HG02938 (cell line): ENCODE measurements around the gene SLC25A24.
A peak's percentile ranks its signal among the peaks of the same experiment; 100 is the strongest.
"Not testable (repeated sequence)": the region's sequence is repeated elsewhere in the genome, so short reads cannot be mapped to it uniquely, and the experiment has no call there.

ENCODE experiments used
- ATAC-seq: cut with Tn5 transposase; IDR thresholded peaks from one replicate; pipeline ENCODE4 v1.9.1; 2021; ENCODE audit warnings: mild to moderate bottlenecking, moderate library complexity; ENCODE audit not compliant: unreplicated experiment

The SLC25A24 gene

GRCh38 chr1:108199781-108200686, at the start of gene SLC25A24:
Gene SLC25A24 (minus strand): TSS chr1:108200343. CDS start chr1:108200138, 205 bp downstream.
- ATAC-seq, result peak; percentile 68

GRCh38 chr1:108243976-108244375, 43.8 kb upstream of the SLC25A24 start, which contains the start of gene NBPF4:
Gene NBPF4 (minus strand): TSS chr1:108244076. CDS start chr1:108243761, 315 bp downstream.
- ATAC-seq, result not testable (repeated sequence)

DNA sequence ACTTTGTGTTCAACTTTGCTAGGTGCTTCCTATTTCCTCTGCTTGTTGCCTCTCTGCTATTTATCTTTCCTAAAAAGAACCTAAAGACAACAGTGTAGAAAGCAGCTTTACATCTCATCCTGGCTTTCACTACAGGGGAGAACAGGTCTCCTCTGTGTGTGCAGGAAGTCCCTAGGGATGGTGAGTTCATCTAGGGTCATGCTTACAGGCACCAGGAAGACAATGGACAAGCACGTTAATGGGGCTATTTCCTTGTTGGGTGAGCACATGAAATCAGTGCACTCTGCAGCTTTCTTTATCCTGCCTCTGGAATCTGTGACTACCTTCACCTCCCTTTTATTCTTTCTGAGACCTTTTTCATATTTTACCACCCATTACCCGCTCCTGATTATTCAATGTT, 39.3 kb upstream of the SLC25A24 start:
- not testable (repeated sequence) for ATAC-seq

DNA sequence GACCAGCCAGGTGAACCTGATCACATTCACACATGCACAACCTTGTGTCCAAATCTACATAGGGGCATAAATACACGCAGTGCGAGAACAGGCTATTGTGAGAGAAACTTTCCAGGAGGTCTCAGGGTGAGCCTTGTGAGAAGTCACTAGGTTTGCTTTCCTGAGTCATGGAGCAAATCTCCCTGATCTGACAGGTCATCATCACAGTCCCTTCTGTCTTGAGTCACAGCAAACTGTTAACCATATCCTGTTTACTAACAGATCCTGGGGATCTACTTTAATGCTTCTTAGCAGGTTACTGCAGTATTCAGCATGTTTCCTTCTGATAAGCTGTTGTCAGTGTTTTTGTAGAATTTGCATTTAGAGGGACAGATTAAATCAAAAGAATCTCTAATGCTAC, 35.2 kb upstream of the SLC25A24 start:
- ATAC-seq, result not testable (repeated sequence)

DNA sequence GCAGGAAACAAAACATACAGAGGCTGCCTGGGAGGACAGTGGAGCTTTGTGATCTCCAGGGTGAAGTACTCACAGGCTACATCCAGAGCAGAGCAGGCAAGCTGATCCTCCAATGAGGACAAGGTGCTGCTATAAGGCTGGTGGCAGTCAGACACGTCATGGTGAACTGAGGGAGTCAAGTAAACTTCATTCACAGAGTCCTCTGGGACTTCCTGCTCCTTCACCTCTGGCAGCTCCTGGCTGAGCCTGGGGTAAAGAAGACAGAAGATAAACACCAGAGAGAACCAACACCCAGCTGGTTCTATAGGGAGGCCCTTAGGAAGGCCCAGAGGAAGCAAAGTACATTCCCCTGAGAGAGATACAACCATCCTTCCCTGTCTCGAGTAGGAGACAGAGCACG, 32.0 kb upstream of the SLC25A24 start:
- ATAC-seq, result not testable (repeated sequence)

GRCh38 chr1:108229976-108230375, 29.8 kb upstream of the SLC25A24 start:
- ATAC-seq, result not testable (repeated sequence)

DNA sequence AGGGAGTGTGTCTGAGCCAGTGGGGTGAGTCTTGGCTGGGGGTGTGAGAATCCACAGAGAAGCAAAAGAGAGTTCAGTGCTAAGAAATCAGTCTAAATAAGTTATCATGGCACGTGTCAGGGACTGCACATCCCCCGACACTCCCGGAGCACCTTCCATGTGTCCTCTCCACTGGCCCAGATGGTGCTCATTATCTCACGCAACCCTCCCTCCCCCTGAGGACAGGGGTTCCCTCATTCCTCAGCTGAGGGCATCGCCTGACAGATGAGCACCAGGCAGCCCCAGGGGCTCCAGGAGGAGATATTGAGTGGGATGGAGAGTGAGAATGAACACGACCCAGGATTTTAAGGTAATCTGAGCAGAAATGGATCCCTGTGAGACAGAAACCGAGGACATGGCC, 27.6 kb upstream of the SLC25A24 start:
- ATAC-seq, result not testable (repeated sequence)

- ATAC-seq, result not testable (repeated sequence)
These were observed 26.7 kb upstream of the SLC25A24 start for GRCh38 chr1:108226855-108227254.

GRCh38 chr1:108223226-108223625, 23.1 kb upstream of the SLC25A24 start:
- ATAC-seq, result not testable (repeated sequence)

DNA sequence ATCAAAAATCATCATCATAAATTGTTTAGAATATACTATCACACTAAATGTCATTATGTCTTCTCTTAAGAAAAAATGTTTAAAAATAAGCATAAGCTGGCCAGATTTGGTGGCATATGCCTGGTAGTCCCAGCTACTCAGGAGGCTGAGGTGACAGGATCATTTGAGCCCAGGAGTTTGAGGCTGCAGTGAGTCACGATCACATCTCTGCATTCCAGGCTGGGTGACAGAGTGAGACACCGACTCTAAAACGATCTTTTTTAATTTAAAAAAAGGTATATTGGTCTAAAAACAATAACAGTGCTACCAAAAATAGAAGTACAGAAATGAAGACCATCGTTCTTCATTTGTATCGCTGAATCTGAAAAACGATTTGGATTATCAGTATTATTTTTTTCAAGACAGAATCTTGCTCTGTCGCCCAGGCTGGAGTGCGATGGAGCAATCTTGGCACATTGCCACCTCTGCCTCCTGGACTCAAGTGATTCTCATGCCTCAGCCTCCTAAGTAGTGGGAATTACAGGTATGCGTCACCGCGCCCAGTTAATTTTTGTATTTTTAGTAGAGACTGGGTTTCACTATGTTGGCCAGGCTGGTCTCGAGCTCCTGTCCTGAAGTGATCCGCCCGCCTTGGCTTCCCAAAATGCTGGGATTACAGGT, 17.5 kb upstream of the SLC25A24 start:
- ATAC-seq, result not testable (repeated sequence)

GRCh38 chr1:108217007-108217406, 16.9 kb upstream of the SLC25A24 start:
- ATAC-seq, result not testable (repeated sequence)

- ATAC-seq, result not testable (repeated sequence)
These were observed 16.1 kb upstream of the SLC25A24 start for GRCh38 chr1:108216028-108216890.

DNA sequence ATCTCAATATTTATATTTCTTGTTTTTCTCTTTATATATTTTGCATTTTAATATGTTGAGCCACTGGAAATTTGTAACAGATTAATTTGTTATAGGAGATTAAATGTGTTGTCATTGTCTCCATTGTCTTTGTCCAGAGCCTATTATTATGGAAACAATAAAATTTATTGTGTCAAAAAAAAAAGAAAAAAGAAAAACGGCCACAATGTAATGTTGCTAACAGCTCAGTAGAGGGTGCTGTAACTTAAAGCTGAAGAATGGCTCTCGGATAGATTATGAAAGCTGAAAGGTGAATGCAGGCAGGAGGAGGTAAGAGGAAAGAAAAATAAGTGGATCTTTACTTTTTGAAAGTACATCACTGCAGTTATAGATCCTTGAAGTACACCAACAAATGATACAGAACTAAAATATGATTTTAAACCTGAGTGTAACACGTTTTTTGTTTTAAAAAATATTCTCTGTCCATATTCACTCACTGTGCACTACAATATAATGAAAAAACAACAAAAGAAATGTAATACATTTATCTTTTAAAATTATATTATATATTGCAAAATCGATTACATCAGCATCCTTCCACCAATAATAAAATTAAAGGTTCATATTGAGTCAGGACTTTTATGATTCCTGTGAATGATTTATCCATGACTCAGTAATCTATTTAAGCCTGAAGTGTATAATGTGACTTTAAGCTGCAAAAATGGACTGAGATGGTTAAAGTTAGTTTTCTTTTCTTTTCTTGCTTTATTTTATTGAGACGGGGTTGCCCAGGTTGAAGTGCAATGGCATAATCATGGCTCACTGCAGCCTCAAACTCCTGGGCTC, 14.7 kb upstream of the SLC25A24 start:
- peak; percentile 61 for ATAC-seq

DNA sequence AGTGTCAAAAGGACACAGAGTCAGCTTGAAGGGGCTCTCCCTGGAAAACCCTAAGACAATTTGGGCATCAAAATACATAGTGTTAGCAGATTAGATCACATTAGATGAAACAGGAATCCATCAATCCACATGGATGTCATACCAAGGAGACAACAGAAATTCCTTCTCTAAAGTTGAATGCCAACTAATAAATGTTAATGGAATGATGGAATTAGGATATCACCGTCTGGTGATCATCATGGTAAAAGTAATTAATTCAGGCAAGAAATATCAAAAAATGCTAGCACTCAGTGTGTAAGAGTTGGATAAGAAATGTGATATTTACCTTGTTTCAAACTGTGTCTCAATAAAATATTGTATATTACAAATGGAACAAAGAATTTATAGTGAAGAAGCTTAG, 10.9 kb upstream of the SLC25A24 start:
- no peak for ATAC-seq

- ATAC-seq, result no peak
These were observed 9.4 kb upstream of the SLC25A24 start for GRCh38 chr1:108209456-108210108.

DNA sequence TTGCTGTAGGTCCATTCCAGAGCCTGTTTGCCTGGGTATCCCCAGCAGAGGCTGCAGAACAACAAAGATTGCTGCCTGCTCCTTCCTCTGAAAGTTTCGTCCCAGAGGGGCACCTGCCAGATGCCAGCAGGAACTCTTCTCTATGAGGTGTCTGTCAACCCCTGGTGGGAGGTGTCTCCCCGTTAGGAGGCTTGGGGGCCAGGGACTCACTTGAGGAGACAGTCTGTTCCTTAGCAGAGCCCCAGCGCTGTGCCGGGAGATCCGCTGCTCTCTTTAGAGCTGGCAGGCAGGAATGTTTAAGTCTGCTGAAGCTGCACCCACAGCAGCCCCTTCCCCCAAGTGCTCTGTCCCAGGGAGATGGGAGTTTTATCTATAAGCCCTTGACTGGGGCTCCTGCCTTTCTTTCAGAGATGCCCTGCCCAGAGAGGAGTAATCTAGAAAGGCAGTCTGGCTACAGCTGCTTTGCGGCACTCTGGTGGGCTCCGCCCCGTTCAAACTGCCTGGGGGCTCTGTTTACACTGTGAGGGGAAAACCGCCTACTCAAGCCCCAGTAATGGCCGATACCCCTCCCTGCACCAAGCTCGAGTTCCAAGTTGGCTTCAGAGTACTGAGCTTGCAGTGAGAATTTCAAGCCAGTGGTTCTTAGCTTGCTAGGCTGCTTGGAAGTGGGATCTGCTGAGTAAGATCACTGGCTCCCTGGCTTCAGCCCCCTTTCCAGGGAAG, 8.7 kb upstream of the SLC25A24 start:
- ATAC-seq, result no peak

DNA sequence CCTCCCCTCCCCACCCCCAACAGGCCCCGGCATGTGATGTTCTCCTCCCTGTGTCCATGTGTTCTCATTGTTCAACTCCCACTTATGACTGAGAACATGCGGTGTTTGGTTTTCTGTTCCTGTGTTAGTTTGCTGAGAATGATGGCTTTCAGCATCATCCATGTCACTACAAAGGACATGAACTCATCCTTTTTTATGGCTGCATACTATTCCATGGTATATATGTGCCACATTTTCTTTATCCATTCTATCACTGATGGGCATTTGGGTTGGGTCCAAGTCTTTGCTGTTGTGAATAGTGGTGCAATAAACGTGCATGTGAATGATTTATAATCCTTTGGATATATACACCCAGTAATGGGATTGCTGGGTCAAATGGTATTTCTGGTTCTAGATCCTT, 3.4 kb upstream of the SLC25A24 start:
- not testable (repeated sequence) for ATAC-seq

DNA sequence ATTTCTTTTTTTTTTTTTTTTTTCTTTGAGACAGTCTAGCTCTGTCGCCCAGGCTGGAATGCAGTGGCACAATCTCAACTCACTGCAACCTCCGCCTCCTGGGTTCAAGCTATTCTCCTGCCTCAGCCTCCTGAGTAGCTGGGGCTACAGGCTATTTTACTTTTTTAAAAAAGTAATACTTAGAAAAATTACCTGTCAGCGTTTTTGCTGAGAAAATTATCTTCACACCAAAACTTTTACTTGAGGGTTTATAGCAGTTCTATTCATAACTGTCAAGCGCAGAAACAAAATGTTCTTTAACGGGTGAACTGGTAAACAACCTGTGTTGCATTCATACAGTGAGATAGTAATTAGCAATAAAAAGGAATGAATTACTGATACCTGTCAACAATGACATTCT, 1.5 kb upstream of the SLC25A24 start:
- no peak for ATAC-seq

DNA sequence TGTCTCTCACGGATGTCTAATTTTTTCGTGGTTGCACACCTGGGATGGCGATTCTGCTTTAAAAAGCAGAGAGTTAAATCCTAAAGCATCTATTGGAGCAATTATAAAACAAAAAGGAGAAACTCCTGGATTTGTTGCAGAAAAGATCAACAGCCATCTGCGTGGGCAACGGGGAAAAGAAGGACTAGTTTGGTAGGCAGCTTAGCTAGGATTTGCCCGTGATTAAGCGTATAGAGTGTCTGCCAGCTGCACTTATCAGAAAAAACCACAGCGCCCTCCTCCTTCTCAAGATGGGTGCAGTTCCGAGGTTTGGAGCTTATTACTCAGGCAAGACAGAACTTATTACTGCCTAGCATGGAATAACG, 526 bp upstream of the SLC25A24 start:
- ATAC-seq, result no peak
